ENCODE measurements around the gene F5.
"Not testable (repeated sequence)": the region's sequence is repeated elsewhere in the genome, so short reads cannot be mapped to it uniquely, and the experiment has no call there.

Gene F5

GRCh38 chr1:169546087-169546995 is 39.9 kb downstream of the F5 start:
- in situ Hi-C loops (cut with MboI; ENCODE audit: low sequenced_read_pairs) = loop anchor here (10.0 kb wide), 1 partner anchor 942 kb away; no protein-coding TSS in a partner anchor

- in situ Hi-C loops (cut with MboI; ENCODE audit: low sequenced_read_pairs) = loop anchor here (10.0 kb wide), 1 partner anchor 941 kb away; no protein-coding TSS in a partner anchor
Observed at GRCh38 chr1:169545472-169545871, 40.8 kb downstream of the F5 start.

GRCh38 chr1:169538998-169539871 is 47.0 kb downstream of the F5 start:
- in situ Hi-C loops (cut with MboI; ENCODE audit: low sequenced_read_pairs) = no loop called here

- in situ Hi-C loops (cut with MboI; ENCODE audit: low sequenced_read_pairs) = no loop called here
Observed at GRCh38 chr1:169534653-169535052, 51.6 kb downstream of the F5 start.

- in situ Hi-C loops (cut with MboI; ENCODE audit: low sequenced_read_pairs) = not testable (repeated sequence)
Observed at GRCh38 chr1:169533528-169534190, 52.6 kb downstream of the F5 start.

GRCh38 chr1:169530448-169530847 is 55.8 kb downstream of the F5 start:
- in situ Hi-C loops (cut with MboI; ENCODE audit: low sequenced_read_pairs) = no loop called here

GRCh38 chr1:169529068-169529642 is 57.1 kb downstream of the F5 start:
- in situ Hi-C loops (cut with MboI; ENCODE audit: low sequenced_read_pairs) = no loop called here

- in situ Hi-C loops (cut with MboI; ENCODE audit: low sequenced_read_pairs) = no loop called here
Observed at GRCh38 chr1:169528215-169529067, 57.8 kb downstream of the F5 start.

GRCh38 chr1:169527451-169528214 is 58.6 kb downstream of the F5 start:
- in situ Hi-C loops (cut with MboI; ENCODE audit: low sequenced_read_pairs) = no loop called here

GRCh38 chr1:169527001-169527400 is 59.3 kb downstream of the F5 start:
- in situ Hi-C loops (cut with MboI; ENCODE audit: low sequenced_read_pairs) = no loop called here

- in situ Hi-C loops (cut with MboI; ENCODE audit: low sequenced_read_pairs) = no loop called here
Observed at GRCh38 chr1:169526120-169526832, 60.0 kb downstream of the F5 start.

GRCh38 chr1:169525391-169525790 is 60.9 kb downstream of the F5 start:
- in situ Hi-C loops (cut with MboI; ENCODE audit: low sequenced_read_pairs) = no loop called here

GRCh38 chr1:169523904-169524303 is 62.4 kb downstream of the F5 start:
- in situ Hi-C loops (cut with MboI; ENCODE audit: low sequenced_read_pairs) = no loop called here

GRCh38 chr1:169521226-169521625 is 65.1 kb downstream of the F5 start:
- in situ Hi-C loops (cut with MboI; ENCODE audit: low sequenced_read_pairs) = no loop called here

- in situ Hi-C loops (cut with MboI; ENCODE audit: low sequenced_read_pairs) = no loop called here
Observed at GRCh38 chr1:169517558-169518186, 68.6 kb downstream of the F5 start.

- in situ Hi-C loops (cut with MboI; ENCODE audit: low sequenced_read_pairs) = no loop called here
Observed at GRCh38 chr1:169515641-169516040, 70.6 kb downstream of the F5 start.

GRCh38 chr1:169514566-169515270 is 71.6 kb downstream of the F5 start:
- in situ Hi-C loops (cut with MboI; ENCODE audit: low sequenced_read_pairs) = no loop called here

Measured in HL-60/S4 (cell line).